ENCODE measurements around the gene RPL35.

The RPL35 gene

DNA sequence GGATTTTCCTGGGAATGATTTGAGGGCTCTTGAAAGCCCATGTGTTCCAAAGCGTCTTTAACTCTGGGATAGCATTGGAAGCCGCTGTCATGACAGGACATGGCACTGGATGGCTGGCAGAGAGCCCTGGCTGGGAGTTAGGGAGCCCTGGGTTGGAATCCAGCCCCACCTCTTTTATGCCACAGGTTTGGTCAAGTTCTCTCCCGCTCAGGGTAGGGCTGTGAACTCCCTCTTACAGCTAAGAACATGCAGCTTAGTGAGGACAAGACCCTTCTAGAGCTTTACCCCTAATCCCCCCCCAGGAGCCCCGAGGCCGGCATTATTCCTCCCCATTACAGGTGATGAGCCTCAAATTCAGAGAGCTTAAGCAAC, 47.6 kb downstream of the RPL35 start:
- no peak for DNase-seq

DNA sequence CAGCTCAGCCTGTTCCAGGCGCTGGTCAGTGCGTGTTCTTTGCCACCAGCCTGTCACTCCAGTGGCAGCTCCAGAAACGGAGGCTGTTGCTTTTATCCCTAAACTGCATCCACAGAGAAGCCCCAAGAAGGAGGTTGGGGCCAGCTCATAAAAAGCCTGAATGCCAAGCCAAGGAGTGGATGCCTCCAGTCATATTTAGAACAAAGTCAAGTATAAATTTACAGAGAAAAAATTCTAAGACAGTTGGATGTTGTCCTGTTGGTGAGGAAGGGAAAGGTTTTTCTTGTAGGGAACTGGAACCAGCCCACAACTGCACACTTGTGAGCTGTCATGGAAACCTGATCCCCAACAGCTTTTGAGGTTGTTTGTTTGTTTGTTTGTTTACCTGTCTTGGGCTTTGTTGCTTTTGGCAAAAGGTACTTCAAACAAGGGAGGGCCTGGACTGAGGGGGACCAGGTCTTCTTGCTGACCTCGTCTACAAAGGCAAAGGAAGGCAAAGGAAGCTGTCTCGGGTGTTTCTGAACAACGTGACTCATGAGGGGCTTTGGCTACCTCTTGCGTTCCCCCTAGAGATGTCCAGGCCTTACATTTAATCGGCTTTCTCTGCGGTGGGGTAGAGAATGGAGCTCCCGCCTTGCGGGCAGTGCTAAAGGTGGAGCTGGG, 48.1 kb downstream of the RPL35 start:
- no peak for DNase-seq

DNA sequence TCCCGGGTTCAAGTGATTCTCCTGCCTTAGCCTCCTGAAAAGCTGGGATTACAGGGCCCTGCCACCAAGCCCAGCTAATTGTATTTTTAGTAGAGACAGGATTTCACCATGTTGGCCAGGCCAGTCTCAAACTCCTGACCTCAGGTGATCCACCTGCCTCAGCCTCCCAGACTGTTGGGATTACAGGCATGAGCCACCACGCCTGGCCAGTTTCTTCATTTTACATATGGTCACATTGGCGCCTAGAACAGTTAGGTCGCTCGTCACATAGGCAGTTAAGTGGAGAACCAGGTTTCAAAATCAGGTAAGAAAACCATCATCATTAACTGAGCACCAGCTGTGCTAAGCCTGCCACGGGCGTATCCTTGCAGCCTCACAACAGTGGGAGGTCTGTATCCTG, 48.7 kb downstream of the RPL35 start:
- DNase-seq = no peak

DNA sequence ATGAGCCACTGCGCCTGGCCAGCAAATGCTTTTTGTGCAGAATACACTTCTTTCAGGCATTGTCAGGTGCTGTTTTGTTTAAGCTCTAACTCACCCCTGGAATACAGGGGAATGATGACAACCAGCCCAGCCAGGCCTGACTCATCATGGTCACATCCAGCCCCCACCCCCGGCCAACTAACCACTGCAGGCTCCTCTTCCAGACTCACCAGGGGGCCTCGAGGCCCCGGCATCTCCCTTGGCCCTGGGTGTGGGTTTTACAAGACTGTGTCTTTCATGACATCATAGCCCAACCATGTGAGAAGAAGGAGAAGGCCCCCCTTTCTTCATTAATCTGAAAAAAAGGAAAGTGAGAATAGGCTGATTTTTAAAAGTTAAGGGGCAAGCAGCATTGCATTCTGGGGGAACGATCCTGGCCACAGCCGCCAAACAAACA, 49.3 kb downstream of the RPL35 start:
- no peak for DNase-seq

DNA sequence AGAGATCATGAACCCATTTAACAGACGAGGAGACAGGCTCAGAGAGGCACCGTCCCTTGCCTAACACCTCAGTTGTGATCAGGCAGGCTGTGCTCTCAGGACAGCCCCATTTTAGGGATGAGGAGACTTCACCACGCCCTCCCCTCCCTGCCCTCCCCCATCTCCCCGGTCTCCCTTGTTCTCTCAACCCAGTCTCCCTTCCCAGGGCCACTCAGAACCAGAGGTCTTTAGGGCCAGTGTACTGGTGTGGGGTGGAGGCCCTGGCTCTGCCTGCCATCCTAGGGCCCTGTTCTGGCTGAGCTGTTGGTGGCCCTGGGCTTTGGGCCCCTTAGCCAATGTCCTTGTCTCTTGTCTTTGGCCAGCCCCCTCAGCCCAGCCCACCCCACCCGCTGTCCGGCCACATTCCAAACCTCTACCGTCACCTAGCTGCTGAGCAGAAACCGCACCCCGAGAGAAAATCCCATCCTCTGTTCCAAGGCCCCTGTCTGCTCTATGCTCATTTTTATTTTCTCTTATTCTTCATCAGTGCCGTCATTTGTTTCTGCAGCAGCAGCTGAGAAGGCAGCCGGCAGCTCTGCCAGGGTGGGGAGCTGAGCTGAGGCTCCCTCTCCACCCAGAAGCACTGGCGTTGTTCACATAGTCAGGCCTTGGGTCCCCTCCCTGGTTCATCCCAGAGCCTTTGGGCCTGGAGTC, 50.9 kb downstream of the RPL35 start:
- DNase-seq = no peak

DNA sequence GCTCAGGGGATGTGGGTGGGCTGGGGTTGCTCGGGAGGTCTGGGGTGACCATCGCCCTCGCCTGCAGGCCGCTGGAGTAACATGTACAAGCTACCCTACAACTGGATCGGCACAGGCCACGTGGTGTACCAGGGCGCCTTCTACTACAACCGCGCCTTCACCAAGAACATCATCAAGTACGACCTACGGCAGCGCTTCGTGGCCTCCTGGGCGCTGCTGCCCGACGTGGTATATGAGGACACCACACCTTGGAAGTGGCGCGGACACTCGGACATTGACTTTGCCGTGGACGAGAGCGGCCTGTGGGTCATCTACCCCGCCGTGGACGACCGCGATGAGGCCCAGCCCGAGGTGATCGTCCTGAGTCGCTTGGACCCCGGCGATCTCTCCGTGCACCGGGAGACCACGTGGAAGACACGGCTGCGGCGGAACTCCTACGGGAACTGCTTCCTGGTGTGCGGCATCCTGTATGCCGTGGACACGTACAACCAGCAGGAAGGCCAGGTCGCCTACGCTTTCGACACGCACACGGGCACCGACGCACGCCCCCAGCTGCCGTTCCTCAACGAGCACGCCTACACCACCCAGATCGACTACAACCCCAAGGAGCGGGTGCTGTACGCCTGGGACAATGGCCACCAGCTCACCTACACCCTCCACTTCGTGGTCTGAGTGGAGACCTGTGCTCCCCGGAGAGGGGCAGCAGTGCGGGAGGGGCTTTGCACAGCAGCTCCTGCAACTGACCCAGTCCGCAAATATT, 51.8 kb downstream of the RPL35 start:
- DNase-seq = no peak

DNA sequence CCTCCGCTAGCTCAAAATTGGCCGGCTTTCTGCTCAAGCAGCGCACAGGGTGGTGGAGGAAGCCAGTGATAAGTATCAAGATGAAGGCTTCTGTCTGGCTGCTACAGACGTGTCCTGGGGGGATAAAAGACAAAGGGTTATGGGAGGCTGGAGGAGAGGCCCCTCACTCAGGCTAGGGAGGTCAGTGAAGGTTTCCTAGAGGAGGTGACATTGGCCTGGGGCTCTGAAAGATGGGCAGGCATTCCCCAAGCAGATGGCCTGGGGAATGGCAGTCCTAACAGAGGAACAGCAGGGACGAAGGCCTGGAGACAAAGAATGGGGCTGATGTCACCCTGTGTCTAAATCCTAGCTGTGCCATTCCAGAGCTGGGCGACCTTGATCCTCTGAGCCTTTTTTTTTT, 52.5 kb downstream of the RPL35 start:
- DNase-seq = no peak

DNA sequence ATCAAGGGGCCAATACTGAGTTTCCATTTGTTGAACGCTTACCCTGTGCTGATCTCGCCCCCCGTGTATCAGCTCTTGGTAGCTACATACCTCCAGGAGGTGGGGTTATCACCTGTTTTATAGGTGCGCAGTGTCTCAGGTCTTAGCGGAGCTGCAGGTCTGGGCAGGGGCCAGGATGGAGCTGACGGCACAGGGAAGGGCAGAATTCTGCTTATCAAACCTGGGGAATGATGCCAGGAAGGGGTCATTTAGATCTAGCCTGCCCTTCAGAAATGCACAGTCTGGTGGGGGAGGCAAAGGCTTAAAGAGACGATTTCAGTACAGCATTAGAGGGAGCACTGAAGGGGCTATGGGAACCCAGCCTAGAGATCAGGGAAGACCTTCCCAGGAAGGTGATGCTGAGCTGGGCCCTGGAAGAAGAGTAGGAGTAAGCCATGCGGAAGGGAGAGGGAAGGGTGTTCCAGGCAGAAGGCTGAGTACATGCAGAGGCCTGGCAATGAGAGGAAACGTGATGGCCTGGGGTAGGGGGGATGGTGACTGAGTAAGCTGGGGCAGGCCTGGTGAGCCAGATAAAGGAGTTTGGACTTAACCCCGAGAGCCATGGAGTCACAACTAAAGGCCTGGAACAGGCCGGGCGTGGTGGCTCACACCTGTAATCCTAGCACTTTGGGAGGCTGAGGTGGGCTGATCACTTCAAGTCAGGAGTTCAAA, 53.4 kb downstream of the RPL35 start:
- DNase-seq = no peak
